ENCODE results near the gene FHOD3.

FHOD3 gene

DNA sequence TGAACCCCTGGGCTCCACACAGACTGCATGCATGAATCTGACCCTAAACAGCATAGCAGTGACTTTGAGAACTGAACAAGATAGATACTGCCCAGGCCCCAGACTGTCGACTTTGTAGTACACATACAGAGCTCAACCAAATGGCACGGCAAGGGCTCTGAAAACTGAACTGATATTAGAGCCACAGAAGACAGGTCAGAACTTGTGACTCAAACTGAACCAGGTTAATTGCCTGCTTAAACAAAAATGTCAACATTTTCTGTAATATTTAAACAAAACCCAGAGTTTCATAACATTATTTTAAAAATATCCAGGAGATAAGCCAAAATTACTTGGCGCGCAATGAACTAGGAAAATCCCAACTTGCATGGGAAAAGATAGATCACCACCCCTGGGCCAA lies 271.0 kb downstream of the FHOD3 start:
- no peak for DNase-seq

DNA sequence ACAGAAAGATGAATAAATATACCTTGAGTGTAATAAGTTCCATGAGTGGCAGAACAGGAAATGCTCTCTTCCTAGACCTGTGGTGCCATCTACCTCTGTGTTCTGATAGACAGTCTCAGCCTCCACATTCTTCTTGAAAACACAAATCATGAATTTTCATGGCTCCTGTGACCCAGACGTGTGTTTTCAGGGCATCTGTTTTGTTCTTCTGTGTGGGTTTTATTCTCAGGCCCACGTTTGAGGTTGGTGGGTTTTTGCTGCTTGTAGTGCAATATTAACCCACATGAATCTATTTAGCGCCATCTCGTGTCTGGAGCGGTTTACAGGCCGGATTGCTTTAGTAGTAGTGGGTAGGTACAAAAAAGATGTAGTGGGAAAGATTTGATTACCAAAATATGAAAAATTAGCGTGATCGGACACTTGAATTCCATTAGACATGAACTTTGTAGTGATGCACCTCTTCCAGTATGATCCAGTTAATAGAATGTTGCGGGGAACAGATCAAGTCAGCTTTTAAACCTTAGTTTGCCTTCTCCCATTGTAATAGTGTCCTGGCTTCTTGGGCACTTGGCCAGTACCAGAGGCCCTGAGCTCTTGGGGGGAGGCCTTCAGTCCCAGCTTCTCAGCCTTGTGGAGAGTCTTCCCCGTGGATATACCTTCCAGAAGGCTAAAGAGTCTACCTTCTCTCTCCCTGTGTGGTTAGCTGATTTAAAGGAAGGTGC lies 274.8 kb downstream of the FHOD3 start:
- DNase-seq = no peak

DNA sequence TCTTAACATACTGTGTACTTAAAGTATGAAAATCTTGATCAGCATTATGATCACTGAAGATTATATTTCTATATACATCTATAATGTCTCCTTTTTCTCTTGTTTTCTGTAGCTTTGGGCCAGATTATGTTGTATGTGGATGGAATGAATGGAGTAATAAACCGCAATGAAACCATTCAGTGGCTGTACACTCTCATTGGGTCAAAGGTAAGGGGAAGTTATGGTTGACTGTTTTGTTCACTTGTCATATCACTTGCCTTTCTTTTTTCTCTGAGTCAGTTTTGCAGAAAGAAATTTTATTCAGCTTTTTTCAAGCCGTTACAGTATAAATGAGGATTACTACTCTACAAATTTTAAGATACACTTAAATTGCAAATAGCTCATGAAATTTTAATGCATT lies 278.8 kb downstream of the FHOD3 start:
- no peak for DNase-seq

DNA sequence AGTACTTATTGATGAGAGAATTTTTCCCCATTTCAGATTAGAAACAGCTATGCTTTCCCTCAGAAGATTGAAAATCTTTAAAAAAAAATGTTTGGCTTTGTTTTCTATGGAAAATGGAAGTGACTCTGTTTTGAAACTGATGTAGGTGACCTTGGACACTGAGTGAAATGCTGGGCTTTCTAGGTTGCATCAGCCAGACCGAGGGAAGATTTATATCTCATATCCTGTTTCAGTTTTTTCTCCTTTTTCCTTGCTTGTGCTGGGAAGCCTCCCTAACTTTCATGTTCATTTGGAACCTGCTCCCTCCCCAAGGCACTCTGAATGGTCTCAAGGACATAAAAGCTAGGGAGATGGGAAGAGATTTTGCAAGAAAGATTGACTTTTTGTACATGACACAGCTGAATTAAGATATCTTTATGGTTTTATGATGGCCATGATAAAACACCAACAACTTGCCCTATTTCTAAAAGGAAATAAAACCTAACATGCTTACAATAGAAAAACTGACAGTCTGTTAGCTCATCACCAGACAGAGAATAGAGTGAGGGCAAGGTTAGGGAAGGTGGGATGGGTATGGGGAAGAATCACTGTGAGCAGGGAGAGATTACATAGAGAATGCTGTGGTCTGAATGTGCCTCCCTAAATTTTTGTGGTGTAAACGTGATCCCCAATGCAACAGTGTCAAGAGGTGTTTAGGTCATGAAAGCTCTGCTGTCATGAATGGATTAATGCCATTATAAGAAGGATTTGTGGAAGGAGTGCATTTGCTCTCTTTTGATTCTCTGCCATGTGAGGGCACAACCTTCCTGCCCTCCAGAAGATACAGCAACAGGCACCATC lies 281.6 kb downstream of the FHOD3 start:
- DNase-seq = no peak

DNA sequence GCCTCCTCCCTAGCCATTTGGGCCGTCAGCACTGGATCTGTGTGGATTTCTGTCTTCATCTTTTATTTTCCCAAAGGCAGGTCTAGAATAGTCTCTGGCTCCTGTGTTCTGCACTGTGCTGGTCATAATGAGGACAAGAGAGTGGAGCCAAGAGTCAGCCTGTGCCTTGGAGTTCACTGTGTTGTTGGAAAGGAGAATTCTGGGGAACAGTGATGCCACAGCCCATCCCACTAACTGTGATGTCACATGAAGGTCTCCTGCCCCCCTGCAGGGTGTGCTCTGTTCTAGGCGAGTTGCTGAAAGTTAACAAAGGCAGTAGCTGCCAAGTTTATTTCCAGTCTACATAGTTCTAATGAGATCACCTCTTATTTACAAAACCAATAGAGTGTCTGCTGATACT lies 282.8 kb downstream of the FHOD3 start:
- DNase-seq = no peak

DNA sequence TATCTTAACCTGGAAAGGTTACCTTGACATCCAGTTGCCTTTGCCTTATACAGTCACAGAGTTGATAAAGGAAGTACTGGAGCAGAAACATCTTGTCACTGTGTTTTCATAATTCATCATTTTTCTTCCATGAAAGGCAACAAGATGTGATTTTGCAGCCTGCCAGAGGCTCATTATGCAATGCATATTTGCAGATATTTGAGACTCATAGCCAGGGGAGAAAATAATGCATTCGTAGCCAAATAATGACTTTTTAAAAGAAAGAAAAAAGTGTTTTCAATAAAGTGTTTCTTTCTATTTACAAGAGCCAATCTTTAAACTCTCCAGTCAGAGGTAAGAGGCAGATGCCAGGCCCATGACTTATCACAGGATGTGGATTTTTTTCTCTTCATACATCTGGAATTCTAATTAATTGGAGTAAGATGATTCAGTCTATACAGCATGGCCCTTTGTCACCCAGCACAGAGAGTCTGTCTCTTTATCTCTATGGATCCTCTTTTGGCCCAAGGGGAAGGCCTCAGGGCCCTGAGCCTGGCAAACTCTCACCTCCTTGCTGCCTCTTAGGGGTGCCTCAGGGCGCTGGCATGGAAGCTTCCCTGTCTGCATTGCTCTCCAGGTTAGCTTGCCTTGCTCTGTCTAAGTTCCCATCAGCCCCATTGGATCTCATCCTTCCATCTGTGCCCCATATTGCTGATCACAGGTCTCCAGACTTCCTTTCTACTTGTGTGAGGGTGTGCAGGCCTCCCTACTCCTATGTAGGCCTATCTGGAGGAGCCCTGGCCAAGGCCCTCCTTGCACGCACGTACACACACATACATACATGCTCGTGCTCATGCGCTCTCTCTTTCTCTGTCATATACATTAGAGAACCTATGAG lies 283.6 kb downstream of the FHOD3 start:
- DNase-seq = no peak

DNA sequence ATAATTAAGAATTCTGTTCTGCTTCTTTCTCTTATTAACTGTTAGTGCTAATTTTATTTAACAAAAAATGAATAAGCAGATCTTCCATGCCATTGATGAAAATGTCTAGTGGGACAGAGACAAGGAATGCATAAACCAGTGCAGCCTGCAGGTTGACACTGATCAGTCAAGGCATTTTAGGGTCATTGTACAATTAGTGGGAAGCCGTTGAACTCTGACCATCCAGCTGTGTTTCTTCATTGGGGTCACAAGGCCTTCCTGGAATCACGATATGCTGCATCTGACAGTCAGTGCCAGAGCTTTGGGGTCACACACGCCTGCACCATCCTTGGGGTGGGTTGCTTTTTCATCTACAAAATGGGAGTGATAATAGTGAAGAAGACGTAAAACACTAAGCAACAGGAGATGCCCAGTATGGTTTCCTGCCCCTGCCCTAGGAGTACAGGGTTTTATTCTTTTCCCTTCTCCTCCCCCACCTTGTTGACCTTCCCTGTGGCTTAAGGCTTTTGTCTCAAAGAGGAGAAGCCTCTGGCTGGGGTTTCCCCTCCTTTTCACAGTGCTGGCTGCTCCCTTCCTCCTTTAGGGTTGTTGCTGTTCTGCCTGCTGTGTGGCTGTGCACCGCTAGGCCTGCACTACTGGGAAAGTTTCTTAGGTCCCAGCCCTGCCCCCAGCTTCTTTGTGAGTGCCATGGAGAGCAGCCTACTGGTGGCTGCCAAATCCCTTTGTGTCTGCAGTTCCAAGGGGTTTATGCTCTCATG lies 285.7 kb downstream of the FHOD3 start:
- no peak for DNase-seq

DNA sequence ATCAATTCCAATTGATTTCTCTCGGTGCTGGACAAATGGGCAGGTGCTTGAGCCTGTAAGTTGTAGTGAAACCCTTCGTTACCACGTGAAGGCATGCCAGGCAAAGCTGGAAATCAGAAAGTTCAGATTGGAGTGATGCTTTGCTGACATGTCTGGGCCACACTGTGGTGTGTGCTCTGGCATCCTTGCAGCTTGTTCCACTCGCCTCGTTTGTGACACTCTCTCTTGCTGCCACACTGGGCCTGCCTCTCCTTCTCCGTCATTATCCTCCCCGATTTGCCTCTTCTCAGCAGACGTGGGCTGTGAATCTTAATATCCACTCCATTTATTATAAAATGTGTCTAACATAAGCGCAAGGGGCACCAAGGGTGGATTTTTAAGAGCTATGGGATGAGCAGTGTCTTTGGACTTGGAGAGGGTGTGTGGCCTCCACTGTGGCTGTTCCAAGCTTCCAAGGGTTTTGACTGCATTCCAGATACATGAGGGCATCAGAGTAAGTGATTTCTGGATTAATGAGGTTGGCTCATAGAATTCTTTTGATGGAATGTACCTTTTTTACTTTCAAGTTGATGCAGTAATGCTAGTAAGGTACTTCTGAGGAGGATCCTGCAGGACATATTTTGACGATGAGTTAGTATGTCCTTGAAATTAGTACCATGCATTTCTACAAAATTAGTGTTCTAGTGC lies 292.5 kb downstream of the FHOD3 start:
- no peak for DNase-seq

DNA sequence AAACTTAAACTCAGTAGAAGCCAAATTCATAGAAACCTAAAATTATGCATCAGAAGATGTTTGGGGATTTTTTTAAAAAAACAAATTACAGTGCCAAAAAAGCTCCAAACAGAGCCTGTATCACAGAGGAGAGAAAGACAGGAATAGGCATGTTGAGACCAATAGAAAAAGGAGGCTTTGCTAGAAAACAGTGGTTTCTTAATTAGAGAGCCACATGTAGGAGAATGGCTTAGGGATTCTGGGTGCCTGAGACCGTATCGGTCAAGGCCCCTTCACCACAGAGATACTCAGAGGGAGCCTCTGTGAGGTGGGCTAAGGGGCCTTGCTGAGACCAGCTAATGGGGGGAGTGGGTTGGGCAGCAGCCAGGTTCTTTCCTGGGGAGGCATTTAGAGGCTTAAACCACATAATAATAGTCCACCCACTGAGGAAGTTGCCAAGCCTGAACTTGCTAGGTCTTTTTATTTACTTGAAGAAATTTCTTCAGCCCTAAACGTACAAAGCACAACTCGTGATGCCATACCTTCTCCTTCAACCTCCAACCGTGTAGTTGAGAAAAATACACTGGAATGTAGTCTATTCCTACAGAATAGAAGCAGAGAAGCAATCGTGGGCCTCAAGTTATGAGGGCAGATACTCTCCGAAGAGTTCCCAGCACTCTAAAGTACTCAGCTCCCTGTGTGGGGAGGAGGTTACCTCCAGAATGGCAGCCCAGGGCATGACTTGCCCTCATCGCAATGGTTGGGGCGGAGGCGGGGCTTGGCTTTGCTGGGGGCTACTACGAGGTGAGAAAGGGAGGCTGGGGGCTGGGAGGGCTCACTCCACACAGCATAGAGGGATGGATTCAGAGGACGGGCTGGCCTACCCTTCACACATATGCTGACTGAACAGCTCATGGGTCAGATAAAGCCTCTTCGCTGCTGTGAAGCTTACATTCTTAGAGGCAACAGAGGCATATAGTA lies 293.4 kb downstream of the FHOD3 start:
- DNase-seq = no peak

DNA sequence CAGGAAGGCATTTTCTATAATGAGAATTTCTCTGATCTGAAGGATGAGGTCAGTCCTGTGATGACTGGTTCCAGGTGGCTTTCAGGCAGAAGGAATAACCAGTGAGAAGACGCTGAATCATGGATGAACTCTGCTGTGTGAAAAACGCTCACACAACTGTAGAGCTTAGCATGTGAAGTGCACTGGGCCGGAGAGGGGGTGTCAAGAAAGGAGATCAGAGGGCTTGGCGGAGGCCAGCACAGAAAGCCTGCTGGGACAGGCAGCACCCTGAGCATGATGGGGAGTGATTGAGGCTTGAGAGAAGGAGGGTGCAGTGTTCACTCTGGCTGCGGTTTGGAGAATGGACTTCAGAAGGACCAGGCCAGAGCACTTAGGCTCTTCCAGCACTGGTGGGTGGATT lies 294.8 kb downstream of the FHOD3 start:
- DNase-seq = no peak

DNA sequence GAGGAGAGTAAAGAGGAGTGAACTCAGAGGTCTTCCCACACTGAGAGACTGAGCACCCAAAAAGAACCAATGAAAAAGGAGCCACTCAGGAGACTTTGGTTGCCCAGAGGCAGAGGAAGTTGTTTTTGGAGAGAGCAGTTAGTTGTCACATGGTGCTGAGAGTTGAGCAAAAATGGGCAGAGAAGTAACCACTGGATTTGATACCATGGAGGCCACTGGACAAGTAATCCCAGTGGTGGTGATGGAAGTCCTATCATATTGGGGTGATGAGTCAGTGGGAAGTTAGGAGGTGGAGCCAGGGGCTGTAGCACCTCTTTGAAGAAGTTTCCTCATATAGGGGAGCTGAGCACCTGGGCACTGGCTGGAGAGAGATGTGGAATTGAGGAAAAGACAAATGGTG lies 295.5 kb downstream of the FHOD3 start:
- DNase-seq = no peak

DNA sequence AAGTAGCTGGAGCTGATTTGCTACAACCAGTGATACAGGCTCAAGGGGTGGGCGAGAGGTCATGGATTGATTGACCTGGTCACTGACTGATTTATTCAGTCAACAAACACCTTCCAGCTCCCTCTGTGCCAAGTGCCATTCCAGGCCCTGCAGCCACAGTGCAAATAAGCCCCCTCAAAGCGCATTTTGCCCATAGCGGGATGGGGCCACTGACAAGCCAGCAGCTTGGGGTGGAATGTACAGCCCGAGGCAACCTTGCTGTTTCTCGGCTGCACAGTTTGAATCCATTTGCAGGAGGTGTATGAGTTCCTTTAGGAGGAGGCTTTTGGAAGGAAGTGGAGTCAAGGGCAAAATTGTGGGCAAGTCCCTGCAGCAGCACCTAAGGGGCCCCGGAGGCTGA lies 296.1 kb downstream of the FHOD3 start:
- no peak for DNase-seq

DNA sequence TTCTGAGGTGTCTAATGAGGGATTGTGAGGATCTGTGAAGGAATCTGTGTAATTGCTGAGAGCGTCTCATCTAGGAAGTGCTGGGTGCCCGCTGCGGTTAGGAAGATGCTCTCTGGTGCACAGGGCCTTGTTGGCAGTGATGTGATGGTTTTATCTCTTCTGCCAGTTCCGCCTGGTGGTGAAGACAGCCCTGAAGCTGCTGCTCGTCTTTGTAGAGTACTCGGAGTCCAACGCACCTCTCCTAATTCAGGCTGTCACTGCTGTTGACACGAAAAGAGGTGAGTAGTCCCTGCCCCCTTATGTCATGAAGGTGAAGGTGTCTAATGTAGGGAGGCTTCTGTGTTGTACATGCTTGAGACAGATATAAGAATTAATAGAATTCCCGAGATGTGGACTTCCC lies 297.1 kb downstream of the FHOD3 start:
- DNase-seq = no peak

DNA sequence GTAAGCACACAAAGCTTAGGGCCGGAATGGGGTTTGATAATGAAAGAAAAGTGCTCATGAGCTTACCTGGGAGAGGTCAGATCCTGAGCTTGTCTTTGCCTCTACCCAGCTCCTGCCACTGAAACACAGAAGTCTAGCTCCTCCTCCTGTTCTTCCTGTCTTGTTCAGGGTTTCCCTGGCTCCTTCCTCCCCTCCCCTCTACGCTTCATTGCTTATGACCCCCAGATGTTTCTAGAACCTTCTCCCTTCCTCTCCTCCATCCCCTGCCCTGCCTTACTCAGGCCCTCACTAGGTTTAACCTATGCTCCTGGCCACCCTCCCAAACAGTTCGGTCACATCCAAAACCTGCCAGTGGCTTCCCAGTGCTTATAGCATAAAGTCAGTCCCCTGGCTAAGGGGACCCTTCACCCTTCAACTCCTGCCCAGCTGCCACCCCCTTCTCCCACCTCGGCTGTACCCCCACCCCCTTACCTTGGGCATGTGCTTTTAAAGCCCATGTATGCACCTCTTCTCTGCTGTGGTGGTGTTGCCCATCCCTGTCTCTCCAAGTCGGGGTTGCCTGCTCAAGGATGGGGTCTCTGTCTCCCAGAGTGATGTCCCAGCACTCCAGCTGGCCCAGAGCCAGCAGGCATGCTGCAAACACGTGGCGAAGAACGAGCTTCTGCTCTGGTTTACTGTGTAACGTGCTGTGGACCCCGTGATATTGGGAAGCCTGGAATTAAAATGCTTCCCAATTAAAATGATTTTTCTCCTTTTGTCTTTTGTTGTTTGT lies 297.7 kb downstream of the FHOD3 start:
- DNase-seq = no peak

DNA sequence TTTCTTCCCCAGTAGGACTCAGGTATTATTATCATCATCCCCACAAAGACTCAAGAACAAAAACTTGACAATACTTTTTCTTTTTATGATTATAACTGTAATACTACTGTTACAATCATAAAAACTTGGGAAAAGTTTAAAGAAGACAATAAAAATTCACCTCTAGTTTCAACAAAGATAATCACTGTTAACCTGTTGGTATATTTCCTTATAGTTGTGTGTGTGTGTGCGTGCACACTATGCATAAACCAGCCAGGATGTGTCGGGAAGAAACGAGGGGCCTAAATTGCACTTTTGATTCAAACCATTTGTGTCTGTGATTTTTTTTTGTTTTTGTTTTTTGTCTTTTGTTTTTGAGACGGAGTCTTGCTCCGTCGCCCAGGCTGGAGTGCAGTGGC lies 298.3 kb downstream of the FHOD3 start:
- DNase-seq = no peak

DNA sequence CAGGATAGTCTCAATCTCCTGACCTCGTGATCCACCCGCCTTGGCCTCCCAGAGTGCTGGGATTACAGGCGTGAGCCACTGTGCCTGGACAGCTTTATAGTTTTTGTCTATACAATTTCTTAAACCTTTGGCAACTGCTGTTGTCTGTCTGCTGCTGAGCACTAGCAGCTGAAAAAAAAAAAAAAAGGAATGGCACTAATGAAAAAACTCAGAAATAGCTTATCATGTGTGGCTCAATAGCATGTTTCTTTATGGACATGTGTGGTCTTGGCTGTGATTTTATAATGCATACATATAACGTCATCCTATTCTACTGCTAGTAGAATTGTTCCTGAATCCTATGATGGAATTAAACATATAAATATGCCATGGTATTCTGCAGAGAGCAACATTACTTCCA lies 300.1 kb downstream of the FHOD3 start:
- no peak for DNase-seq

DNA sequence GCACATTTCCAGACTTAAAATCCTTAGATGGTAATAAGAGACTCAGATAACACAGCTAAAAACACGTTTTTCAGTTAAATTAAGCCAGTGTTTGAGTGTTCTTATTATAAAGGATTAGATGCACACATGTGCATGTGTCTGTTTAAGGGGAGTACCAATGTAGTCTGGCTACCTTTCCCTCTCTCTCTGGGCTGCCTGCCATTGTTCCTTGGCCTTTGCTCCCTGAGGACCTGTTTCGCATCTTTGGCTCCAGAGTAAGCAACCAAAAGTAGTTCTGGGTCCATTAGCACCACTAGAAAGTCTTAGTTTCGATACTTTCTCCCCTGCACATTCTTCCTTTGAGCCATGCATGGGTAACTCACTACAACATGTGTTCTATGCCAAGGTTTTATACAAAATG lies 303.0 kb downstream of the FHOD3 start:
- DNase-seq = no peak

DNA sequence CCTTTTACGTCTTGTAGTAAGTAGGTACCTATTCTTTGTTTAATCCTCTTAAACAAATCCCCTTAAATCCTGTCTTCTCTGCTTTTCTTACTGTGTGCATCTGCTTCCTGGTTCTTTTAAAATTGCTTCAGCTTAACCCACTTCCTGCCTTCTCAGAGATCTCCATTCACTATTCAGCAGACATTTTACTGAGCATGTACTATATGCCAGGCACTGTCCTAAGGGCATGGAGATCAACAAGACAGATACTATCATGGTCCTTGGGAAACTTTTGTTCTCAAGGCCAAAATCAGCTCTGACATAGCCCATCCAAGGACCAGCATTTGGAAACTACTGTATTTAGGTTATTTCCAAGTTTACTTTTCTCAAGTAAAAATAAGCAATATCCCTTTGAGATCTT lies 303.8 kb downstream of the FHOD3 start:
- DNase-seq = no peak

DNA sequence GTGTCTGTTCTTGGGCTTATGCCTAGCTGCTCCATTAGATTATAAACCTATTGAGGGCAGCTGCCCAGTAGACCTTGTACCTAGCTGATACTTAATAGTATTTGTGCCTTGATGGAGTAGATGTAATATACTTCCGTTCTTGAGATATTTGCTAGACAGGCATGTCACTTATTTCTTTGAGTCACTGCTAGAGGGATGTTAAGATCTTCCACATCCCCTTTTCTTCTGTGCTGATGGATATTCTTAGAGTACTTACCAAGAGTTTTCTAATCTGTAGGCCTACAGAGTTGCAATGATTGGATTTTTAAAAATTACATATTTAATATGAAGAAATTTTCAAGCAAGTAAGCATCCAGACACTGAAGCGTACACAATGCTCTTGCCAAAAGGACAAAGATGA lies 304.6 kb downstream of the FHOD3 start:
- DNase-seq = no peak

DNA sequence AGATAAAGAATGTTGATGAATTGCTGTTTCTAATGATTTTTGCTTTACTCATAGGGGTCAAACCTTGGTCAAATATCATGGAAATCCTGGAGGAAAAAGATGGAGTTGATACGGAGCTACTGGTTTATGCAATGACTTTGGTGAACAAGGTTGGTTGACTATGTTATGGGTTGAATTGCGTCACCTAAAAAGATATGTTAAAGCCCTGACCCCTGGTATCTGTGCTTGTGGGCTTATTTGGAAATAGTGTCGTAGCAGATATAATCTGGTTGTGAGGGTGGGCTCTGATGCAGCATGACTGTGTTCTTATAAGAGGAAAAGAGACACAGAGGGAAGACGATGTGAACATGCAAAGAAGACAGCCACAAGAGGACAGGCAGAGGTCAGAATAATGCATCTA lies 305.1 kb downstream of the FHOD3 start:
- no peak for DNase-seq

Data from DMS79 treated with DMSO at 0.1 percent for 48 hours (cell line).